Breast epithelium (tissue), 4 donors: ENCODE results near the gene TRIO. TPM values are rescaled to one million over a fixed set of nuclear protein-coding genes. Genes with fewer than 3 reads are reported as not detected.

Experiments used
- DNase-seq, 2 donors: peaks; one replicate each; pipeline ENCODE4 v3.0.0-alpha.2; 2019; ENCODE audit warnings: low spot score in 2 of 2
- H3K27ac ChIP-seq, 2 donors: fragments of 200-600 bp; sonication (generic) in 1 of 2; one replicate each; pipeline ENCODE4 v1.5.1; 2016 to 2019; ENCODE audit warnings: mild to moderate bottlenecking in 1 of 2
- H3K27me3 ChIP-seq, 2 donors: fragments of 200-600 bp; sonication (generic) in 1 of 2; one replicate each; pipeline versions ENCODE4 v1.5.1 to v1.6.0; 2017 to 2019; ENCODE audit warnings: control low read depth in 1 of 2, mild to moderate bottlenecking in 1 of 2
- H3K36me3 ChIP-seq: fragments of 200-600 bp; one replicate; pipeline ENCODE4 v1.5.1; 2019
- H3K4me1 ChIP-seq, 2 donors: fragments of 200-600 bp; sonication (generic); one replicate each; pipeline ENCODE4 v1.5.1; 2016 to 2019; ENCODE audit warnings: control low read depth in 1 of 2
- H3K4me3 ChIP-seq, 3 donors: fragments of 200-600 bp; sonication (generic); 1 replicate in 2 of 3; 2 replicates in 1 of 3; pipeline ENCODE4 v1.5.1; 2016 to 2019; ENCODE audit warnings: mild to moderate bottlenecking in 3 of 3, moderate library complexity in 2 of 3
- H3K9me3 ChIP-seq, 2 donors: fragments of 200-600 bp; sonication (generic) in 1 of 2; one replicate each; pipeline ENCODE4 v1.5.1; 2016 to 2019; ENCODE audit warnings: control low read depth in 1 of 2
- POLR2A ChIP-seq: fragments of 450-650 bp; IDR thresholded peaks from one replicate; pipeline ENCODE4 v1.6.1; 2016; ENCODE audit warnings: antibody characterized with exemption, mild to moderate bottlenecking, moderate library complexity
- POLR2AphosphoS5 ChIP-seq, 3 donors: sonication (generic); formaldehyde crosslinking; IDR thresholded peaks; one replicate each; pipeline ENCODE4 v1.6.1; 2017; ENCODE audit warnings: antibody characterized with exemption in 3 of 3
- intact Hi-C: fragments of 100-400 bp; cut with DNase I; formaldehyde crosslinking; loops from one replicate; pipeline ENCODE4 v1.15.1; 2023; ENCODE audit warnings: low total_unique reads
- total RNA-seq, 3 donors: library from RNA; depleted of rRNA; stranded (reverse); fragments of >200 nt; gene quantifications; one replicate each; pipeline ENCODE4 v1.1.0, GENCODE V29; 2016
- TF ChIP-seq, protein P1 (sequence below), 3 donors: fragments of 450-650 bp; IDR thresholded peaks; one replicate each; pipeline ENCODE4 v1.5.1; 2016 to 2017; ENCODE audit warnings: antibody characterized with exemption in 3 of 3, mild to moderate bottlenecking in 3 of 3, moderate library complexity in 3 of 3

Gene TRIO
- total RNA-seq, 3 donors from 2014 or later, result 191 to 209 (median 193) TPM

DNA sequence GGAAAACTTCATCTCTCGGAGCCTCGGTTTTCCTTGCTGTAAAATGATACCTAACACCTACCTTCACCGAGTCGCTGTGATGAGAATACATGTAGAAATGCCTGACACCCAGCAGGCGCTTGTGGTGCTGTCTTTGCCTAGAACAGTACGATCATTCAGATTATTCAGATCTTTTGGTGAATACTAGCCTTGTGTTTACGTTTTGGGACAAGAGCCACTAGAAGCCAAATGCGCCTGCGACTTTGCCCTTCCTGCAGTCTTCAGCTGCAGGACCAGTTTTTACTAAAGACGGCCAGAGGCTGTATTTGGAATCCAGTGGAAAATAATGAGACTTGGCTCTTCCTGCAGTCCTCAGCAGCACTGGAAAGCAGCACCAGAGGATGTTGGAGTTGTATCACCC lies 189.6 kb downstream of the TRIO start:
- H3K27ac ChIP-seq, result no peak overlapping the region
- H3K9me3 ChIP-seq, result no peaks in the 10 kb centered on the region
- H3K27me3 ChIP-seq, result no peaks in the 10 kb centered on the region
- no peak overlapping the region for H3K4me3 ChIP-seq
- intact Hi-C loops, result no loop called here
- no peak for TF ChIP-seq POLR2A
- TF ChIP-seq POLR2AphosphoS5 (IDR thresholded peaks at IDR 0.05), result peak in 1 of 3 donors; percentile 20
- TF ChIP-seq, protein P1, sequence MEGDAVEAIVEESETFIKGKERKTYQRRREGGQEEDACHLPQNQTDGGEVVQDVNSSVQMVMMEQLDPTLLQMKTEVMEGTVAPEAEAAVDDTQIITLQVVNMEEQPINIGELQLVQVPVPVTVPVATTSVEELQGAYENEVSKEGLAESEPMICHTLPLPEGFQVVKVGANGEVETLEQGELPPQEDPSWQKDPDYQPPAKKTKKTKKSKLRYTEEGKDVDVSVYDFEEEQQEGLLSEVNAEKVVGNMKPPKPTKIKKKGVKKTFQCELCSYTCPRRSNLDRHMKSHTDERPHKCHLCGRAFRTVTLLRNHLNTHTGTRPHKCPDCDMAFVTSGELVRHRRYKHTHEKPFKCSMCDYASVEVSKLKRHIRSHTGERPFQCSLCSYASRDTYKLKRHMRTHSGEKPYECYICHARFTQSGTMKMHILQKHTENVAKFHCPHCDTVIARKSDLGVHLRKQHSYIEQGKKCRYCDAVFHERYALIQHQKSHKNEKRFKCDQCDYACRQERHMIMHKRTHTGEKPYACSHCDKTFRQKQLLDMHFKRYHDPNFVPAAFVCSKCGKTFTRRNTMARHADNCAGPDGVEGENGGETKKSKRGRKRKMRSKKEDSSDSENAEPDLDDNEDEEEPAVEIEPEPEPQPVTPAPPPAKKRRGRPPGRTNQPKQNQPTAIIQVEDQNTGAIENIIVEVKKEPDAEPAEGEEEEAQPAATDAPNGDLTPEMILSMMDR (IDR thresholded peaks at IDR 0.05), result no peak
- no peaks in the 10 kb centered on the region for H3K4me1 ChIP-seq
- H3K36me3 ChIP-seq, result no peaks in the 10 kb centered on the region
- no peak for DNase-seq

DNA sequence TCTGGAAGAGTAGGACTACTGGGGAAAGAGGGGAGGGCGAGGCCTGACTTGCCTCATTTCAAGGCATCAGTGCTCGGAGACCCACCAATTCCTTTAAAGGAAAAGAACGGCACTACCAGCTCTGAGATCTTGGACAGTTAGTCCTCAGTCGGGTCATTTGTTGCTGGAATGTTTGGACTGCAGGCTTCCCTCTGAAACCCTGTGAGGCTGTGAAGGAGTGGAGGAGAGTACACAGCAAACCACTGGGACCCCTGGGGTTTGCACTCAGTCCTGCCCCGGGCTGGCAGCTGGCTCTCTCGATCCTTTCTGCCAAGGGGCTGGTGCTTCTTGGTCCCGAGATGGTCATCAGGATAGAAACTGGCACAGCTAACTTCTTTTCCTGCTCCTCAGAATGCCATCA lies 194.5 kb downstream of the TRIO start:
- Histone ChIP-seq H3K27ac (no peak overlapping the region), H3K4me3 (no peak overlapping the region), H3K9me3 (no peaks in the 10 kb centered on the region), H3K4me1 (no peaks in the 10 kb centered on the region), H3K36me3 (no peaks in the 10 kb centered on the region), H3K27me3 (no peaks in the 10 kb centered on the region)
- DNase-seq, result no peak
- TF ChIP-seq, protein P1 (IDR thresholded peaks at IDR 0.05), result no peak
- TF ChIP-seq POLR2A (no peak), POLR2AphosphoS5 (IDR thresholded peaks at IDR 0.05) (no peak)
- intact Hi-C loops, result no loop called here

DNA sequence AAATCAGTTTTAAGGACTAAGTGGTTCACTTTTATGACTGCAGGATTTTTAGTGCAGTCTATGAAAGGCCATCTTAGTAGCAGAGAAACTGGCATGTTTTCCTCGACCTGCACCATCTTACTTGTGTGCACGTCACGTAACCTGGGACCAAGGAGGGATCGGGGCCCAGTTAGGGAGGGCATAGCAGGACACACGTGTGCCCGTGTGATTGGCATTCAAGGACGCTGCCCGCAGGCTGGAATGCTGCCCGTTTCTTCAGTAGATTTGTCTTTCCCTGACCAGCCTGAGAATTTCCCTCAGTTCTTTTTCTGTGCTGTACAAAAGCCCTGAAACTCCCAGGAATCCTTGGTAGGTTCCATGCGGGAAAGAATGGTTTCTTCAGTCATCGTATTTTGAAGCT lies 196.3 kb downstream of the TRIO start:
- no peak for TF ChIP-seq POLR2A
- TF ChIP-seq, protein P1 (IDR thresholded peaks at IDR 0.05), result no peak
- no peak for TF ChIP-seq POLR2AphosphoS5 (IDR thresholded peaks at IDR 0.05)
- Histone ChIP-seq H3K4me1 (no peaks in the 10 kb centered on the region), H3K27ac (no peak overlapping the region), H3K4me3 (no peak overlapping the region), H3K27me3 (no peaks in the 10 kb centered on the region), H3K9me3 (no peaks in the 10 kb centered on the region), H3K36me3 (no peaks in the 10 kb centered on the region)
- intact Hi-C loops, result no loop called here
- no peak for DNase-seq

DNA sequence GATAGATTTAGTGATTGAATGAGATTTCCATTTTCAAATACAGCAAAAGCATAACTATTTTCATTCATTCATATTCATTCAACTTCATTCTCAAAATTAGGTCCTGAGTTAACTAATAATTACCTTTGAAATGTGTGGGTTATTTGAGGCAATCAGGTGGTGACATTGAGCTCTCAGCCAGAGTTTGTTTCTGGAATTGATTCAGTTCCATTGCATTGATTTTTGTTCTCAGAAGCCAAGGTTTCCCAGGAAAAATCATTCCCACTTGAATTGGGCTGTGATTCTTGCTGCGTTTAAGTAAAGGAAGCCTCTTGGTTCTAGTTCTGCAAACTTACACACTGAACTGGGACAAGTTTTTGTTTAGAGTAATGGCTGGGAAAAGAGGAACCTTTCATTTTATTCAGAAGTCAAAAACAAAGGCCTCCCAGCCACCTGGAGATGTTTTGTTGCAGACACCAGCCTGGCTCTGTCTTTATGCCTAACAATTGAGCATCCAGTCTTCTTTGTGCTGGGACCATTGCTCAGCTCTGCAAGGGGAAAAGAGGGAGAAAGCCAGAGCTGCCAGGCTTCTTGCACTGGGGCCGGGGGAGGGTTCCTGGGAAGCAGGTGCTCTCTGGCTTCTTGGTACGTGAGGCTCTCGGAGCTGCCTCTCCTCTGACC lies 198.6 kb downstream of the TRIO start:
- intact Hi-C loops, result no loop called here

DNA sequence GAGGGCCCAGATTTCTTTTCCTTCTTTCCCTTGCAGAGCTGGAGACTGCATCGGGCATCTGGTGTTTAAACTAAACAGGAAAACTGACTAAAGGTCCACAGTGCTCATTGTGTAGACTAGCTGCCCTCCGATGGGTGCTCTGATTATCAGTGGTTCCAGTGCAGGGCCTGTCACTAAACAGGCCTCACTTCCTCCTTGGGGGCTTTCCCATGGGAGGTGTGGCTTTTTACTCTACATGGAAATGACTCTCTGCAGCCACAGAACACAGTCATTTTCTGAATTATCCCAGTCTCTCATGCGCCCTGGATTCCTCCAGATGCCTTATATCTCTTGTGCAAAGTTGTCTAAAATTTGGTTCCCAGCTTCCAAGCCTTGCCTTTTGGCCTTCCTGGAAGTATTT lies 199.2 kb downstream of the TRIO start:
- Histone ChIP-seq H3K9me3 (no peaks in the 10 kb centered on the region), H3K4me1 (no peaks in the 10 kb centered on the region)

More for the DNA sequence above, 198.6 kb downstream of the TRIO start:
- TF ChIP-seq POLR2A (no peak), POLR2AphosphoS5 (IDR thresholded peaks at IDR 0.05) (no peak)
- TF ChIP-seq, protein P1 (IDR thresholded peaks at IDR 0.05), result no peak
- no peaks in the 10 kb centered on the region for H3K36me3 ChIP-seq
- no peak overlapping the region for H3K4me3 ChIP-seq
- H3K27me3 ChIP-seq, result no peaks in the 10 kb centered on the region
- no peaks in the 10 kb centered on the region for H3K4me1 ChIP-seq
- DNase-seq, result no peak
- no peak overlapping the region for H3K27ac ChIP-seq
- no peaks in the 10 kb centered on the region for H3K9me3 ChIP-seq

More for the DNA sequence above, 199.2 kb downstream of the TRIO start:
- no peak for DNase-seq
- TF ChIP-seq POLR2AphosphoS5 (IDR thresholded peaks at IDR 0.05), result no peak
- no peak for TF ChIP-seq POLR2A
- TF ChIP-seq, protein P1 (IDR thresholded peaks at IDR 0.05), result no peak
- H3K36me3 ChIP-seq, result no peaks in the 10 kb centered on the region
- no peak overlapping the region for H3K27ac ChIP-seq
- intact Hi-C loops, result no loop called here
- H3K27me3 ChIP-seq, result no peaks in the 10 kb centered on the region
- no peak overlapping the region for H3K4me3 ChIP-seq
